NOMO-1 treated with DMSO at 0.1 percent for 48 hours (cell line): ENCODE measurements around the gene HIF1AN.
"Not testable (repeated sequence)": the region's sequence is repeated elsewhere in the genome, so short reads cannot be mapped to it uniquely, and the experiment has no call there.

Source experiments
- DNase-seq: peaks from one replicate; lab custom pipeline; 2025; ENCODE audit not compliant: unreplicated experiment; lab: John Stamatoyannopoulos, UW

HIF1AN gene

GRCh38 chr10:100565206-100565985 lies 29.7 kb downstream of the HIF1AN start:
- no peak for DNase-seq

DNA sequence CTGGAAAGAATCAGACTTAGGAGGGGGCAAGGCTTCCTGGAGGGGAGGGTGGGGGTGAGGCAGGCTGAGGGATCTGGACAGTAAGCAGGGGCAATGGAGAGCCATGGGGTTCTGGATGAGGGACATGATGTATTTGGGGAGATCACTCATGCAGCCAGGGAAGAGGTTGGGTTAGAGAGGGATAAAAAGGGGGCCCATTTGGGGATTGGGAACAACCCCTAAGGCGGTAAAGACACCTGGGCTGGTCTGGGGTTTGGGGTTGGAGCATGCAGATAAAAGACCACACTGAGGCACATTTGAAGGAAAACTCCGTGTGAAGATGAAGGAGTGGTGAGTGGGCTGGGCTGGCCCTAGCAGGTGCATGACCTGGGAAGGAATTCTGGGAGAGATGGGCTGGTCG lies 30.8 kb downstream of the HIF1AN start:
- DNase-seq = no peak

- DNase-seq = no peak
Measured at GRCh38 chr10:100567249-100567648, 31.5 kb downstream of the HIF1AN start.

- no peak for DNase-seq
Measured at GRCh38 chr10:100567826-100568225, 32.1 kb downstream of the HIF1AN start.

- no peak for DNase-seq
Measured at GRCh38 chr10:100568912-100569311, 33.2 kb downstream of the HIF1AN start.

- DNase-seq = no peak
Measured at GRCh38 chr10:100569687-100570481, 34.1 kb downstream of the HIF1AN start.

GRCh38 chr10:100570506-100570905 lies 34.8 kb downstream of the HIF1AN start:
- DNase-seq = no peak

DNA sequence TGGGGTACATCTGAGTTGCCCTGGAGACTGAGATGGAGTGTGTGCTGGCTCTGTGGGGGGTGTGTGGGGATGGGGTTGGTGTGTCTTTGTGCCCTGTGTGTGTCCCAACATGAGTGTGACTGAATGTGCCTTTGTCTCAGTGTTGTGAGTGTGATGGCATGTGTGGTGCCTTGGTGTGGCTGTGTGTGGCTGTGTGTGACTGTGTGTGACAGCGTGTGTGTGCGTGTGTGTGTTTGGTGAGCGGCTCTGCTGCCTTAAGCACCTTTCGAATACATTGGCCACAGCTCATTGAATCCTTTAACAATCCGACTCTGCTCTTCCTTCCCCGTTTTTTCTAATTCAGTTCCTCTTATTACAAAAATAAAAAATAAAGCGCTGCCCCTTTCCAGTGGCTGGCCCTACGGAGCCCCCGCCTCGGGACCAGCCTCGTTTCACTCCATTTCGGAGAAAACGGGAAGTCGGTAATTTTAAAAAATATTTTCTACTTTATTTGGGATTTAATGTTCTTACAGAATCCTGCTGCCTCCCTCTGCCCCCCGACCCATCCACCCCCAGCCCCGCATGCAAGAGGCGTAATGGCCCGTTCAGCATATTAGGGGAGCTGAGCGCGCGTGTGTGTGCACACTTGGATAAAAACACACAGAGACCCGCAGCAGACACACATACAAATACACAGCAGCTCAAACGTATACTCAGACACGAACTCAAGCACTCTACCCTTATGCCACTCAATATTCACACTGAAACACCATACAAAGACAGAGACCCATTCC lies 35.5 kb downstream of the HIF1AN start:
- no peak for DNase-seq

DNA sequence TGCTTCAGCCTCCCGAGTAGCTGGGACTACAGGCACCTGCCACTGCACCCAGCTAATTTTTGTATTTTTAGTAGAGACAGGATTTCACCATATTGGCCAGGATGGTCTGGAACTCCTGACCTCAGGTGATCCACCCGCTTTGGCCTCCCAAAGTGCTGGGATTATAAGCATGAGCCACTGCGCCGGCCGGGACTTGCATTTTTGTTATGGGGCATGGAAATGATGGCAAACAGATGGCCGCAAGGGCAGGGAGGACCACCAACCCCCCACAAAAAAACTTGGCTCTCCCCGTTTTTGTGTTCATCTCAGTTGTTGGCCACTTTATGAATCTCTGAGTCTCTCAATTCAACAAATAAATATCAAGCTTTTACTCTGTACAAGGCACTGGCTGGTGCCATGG lies 39.4 kb downstream of the HIF1AN start:
- DNase-seq = not testable (repeated sequence)

GRCh38 chr10:100575585-100576281 lies 40.0 kb downstream of the HIF1AN start:
- no peak for DNase-seq

- DNase-seq = no peak
Measured at GRCh38 chr10:100576282-100576635, 40.5 kb downstream of the HIF1AN start.

- DNase-seq = no peak
Measured at GRCh38 chr10:100579261-100580090, 43.7 kb downstream of the HIF1AN start.

DNA sequence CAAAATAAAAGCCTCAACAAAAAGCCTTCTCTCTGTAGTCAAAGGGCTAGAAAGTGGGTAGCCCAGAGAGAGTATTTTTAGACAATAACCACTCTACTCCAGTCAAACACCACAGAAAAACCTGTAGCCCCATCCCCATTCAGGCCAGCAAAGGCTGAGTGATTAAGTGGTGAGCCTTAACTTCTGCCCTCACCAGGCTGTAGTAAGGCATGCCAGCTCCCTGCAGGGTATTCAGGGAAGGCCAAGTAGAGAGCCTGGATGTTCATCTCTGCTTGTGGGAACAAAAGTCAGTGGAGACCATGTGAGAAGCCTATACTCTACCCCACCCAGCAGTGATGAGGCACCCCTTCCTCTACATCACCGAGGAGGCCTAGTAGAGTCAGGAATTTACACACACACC lies 51.2 kb downstream of the HIF1AN start:
- DNase-seq = no peak

- no peak for DNase-seq
Measured at GRCh38 chr10:100598166-100598565, 62.4 kb downstream of the HIF1AN start.

GRCh38 chr10:100600218-100600617 lies 64.5 kb downstream of the HIF1AN start:
- DNase-seq = no peak

DNA sequence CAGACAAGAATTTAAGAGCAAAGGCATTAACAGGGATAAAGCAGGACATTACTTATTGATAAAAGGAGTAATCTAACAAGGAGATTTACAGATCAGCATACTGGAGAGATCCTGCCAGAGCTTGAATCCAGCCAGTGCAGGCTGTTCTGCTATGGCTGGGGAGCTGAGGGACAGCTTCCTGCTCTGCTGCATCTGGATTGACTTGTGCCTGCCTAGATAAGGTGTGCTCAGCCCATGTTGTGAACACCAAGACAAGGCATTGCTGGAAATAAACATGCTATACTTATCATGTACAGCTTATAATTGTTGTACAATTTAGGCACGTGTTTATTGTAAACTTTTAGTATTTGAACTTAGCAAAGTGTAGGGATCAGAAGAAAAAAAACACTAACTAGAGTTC lies 71.7 kb downstream of the HIF1AN start:
- no peak for DNase-seq
